Activated T-cell treated with anti-CD3 and anti-CD28 coated beads, Interleukin-2, amount 50 U/mL, for 24 hours (primary cell): ENCODE results near the gene BMX.

Experiments
- DNase-seq: peaks from one replicate; pipeline ENCODE4 v3.0.0-alpha.2; 2020
- H3K27ac Mint-ChIP-seq: 2 replicates; pipeline ENCODE4 v1.8.0; 2020; ENCODE audit warnings: mild to moderate bottlenecking, mixed read lengths
- H3K27me3 Mint-ChIP-seq: 2 replicates; pipeline ENCODE4 v1.8.0; 2020; ENCODE audit warnings: mixed read lengths
- H3K36me3 Mint-ChIP-seq: 2 replicates; pipeline ENCODE4 v1.8.0; 2020; ENCODE audit warnings: low read depth, mixed read lengths
- H3K4me1 Mint-ChIP-seq: 2 replicates; pipeline ENCODE4 v1.8.0; 2020; ENCODE audit warnings: low read depth, mixed read lengths
- H3K4me3 Mint-ChIP-seq: 2 replicates; pipeline ENCODE4 v1.8.0; 2020; ENCODE audit warnings: mild to moderate bottlenecking, moderate library complexity, mixed read lengths
- H3K9me3 Mint-ChIP-seq: 2 replicates; pipeline ENCODE4 v1.8.0; 2020; ENCODE audit warnings: mixed read lengths

Gene BMX

GRCh38 chrX:15495801-15496200 lies 4.8 kb upstream of the BMX start:
- peaks cover 12% of the 10 kb centered on the region for H3K4me1 Mint-ChIP-seq
- H3K4me3 Mint-ChIP-seq, result no peak overlapping the region
- no peak for DNase-seq
- peaks cover 75% of the 10 kb centered on the region for H3K27me3 Mint-ChIP-seq
- no peak overlapping the region for H3K27ac Mint-ChIP-seq
- H3K36me3 Mint-ChIP-seq, result no peaks in the 10 kb centered on the region
- H3K9me3 Mint-ChIP-seq, result no peaks in the 10 kb centered on the region

GRCh38 chrX:15496824-15497223 lies 3.8 kb upstream of the BMX start:
- H3K9me3 Mint-ChIP-seq, result no peaks in the 10 kb centered on the region
- no peak overlapping the region for H3K27ac Mint-ChIP-seq
- H3K4me1 Mint-ChIP-seq, result peaks cover 12% of the 10 kb centered on the region
- no peak overlapping the region for H3K4me3 Mint-ChIP-seq
- no peak for DNase-seq
- H3K27me3 Mint-ChIP-seq, result peaks cover 75% of the 10 kb centered on the region
- no peaks in the 10 kb centered on the region for H3K36me3 Mint-ChIP-seq

- no peaks in the 10 kb centered on the region for H3K9me3 Mint-ChIP-seq
- H3K4me1 Mint-ChIP-seq, result peaks cover 8% of the 10 kb centered on the region
- H3K27me3 Mint-ChIP-seq, result peaks cover 75% of the 10 kb centered on the region
- peak; percentile 62 for DNase-seq
- no peak overlapping the region for H3K4me3 Mint-ChIP-seq
- H3K27ac Mint-ChIP-seq, result no peak overlapping the region
- H3K36me3 Mint-ChIP-seq, result no peaks in the 10 kb centered on the region
These were observed 2.7 kb upstream of the BMX start for GRCh38 chrX:15497865-15498264.

- Mint-ChIP-seq H3K27ac (no peak overlapping the region), H3K4me1 (peaks cover under 1% of the 10 kb centered on the region), H3K4me3 (no peak overlapping the region), H3K36me3 (no peaks in the 10 kb centered on the region), H3K9me3 (no peaks in the 10 kb centered on the region), H3K27me3 (peaks cover 76% of the 10 kb centered on the region)
- DNase-seq, result no peak
These were observed 1.9 kb upstream of the BMX start for GRCh38 chrX:15498741-15499140.

DNA sequence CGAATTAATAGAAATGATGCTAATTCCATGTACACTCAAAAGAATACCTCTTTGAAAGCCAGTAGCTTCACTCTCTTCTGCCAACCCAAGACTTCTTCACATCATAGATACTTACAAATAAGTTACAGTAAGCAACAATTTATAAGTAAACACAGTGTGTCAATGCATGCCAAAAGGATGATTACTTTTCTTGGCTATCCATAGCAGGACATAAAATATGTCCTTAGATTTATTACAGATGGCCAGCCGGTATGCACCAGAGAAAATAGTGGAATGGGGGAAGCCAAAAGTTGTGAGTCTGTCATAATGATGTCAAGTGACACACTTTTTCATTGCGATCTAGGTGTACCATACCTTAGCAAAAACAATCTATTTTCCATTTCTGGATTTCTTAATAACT lies 631 bp upstream of the BMX start:
- H3K27ac Mint-ChIP-seq, result no peak overlapping the region
- DNase-seq, result no peak
- H3K27me3 Mint-ChIP-seq, result peaks cover 79% of the 10 kb centered on the region
- no peaks in the 10 kb centered on the region for H3K9me3 Mint-ChIP-seq
- H3K4me3 Mint-ChIP-seq, result no peak overlapping the region
- no peaks in the 10 kb centered on the region for H3K4me1 Mint-ChIP-seq
- H3K36me3 Mint-ChIP-seq, result no peaks in the 10 kb centered on the region

DNA sequence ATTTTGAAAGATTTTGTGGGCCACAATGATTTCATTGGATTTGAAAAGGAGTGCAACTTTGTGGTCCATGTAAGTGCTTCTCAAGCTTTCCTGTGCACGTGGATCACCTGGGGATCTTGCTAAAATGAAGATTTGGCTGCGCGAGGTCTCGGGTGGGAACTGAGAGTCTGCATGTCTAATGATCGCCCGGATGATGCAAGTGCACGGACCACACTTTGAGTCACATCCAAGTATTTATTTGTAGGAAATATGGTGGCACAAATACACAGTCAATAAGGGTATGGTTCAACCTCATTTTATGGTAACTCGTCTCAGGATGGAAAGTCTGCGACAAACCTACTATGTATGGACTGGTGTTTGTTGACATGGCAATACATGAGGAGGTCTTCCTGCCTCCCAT lies 899 bp downstream of the BMX start:
- Mint-ChIP-seq H3K9me3 (no peaks in the 10 kb centered on the region), H3K4me3 (no peak overlapping the region), H3K36me3 (no peaks in the 10 kb centered on the region), H3K27ac (no peak overlapping the region), H3K27me3 (peaks cover 83% of the 10 kb centered on the region), H3K4me1 (no peaks in the 10 kb centered on the region)
- no peak for DNase-seq

- no peaks in the 10 kb centered on the region for H3K4me1 Mint-ChIP-seq
- H3K9me3 Mint-ChIP-seq, result no peaks in the 10 kb centered on the region
These were observed 4.1 kb downstream of the BMX start for GRCh38 chrX:15504661-15505060.

DNA sequence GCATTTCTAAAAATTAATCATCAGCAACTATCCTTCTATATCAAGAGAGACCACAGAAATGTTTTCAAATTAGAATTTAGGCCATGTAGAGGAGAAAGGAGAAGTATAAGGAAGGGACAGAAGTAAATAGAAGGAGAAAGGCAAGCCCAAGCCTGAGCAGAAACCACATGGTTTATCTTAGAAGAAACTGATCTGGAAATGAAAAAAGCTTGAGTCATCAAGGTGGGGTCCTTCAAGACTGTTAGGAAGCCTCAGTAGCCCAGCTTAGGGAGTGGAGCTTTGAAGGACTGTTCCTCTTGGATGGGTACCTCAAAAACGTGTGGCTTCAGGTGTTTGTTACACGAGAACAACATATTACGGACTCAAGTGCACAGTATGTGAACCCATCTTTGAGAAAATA lies 4.5 kb downstream of the BMX start:
- H3K9me3 Mint-ChIP-seq, result no peaks in the 10 kb centered on the region
- DNase-seq, result no peak
- no peak overlapping the region for H3K4me3 Mint-ChIP-seq
- no peaks in the 10 kb centered on the region for H3K36me3 Mint-ChIP-seq
- H3K27ac Mint-ChIP-seq, result no peak overlapping the region
- peaks cover 80% of the 10 kb centered on the region for H3K27me3 Mint-ChIP-seq
- no peaks in the 10 kb centered on the region for H3K4me1 Mint-ChIP-seq

More at GRCh38 chrX:15504661-15505060, 4.1 kb downstream of the BMX start:
- Mint-ChIP-seq H3K27me3 (peaks cover 79% of the 10 kb centered on the region), H3K36me3 (no peaks in the 10 kb centered on the region), H3K27ac (no peak overlapping the region), H3K4me3 (no peak overlapping the region)
- DNase-seq, result no peak

DNA sequence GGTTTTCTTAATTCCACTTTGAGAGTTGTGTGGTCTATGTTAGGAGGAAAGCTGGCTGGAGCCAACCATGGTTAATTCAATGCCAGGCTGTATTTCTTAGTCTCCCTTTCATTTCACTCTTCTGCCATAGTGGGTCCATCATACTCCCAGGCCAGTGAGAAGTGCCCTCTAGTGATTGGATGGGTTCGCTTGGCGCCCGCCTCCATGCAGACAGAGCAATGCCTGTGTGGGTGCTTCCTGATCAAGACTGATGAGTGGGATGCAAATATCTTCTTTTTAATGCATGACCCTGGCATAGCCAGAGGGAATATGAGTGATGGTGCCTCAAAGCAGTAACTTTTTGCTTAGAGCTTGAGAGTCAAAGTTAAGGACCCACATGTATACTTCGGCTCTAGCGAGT lies 6.4 kb downstream of the BMX start:
- Mint-ChIP-seq H3K27me3 (peaks cover 82% of the 10 kb centered on the region), H3K4me1 (no peaks in the 10 kb centered on the region), H3K4me3 (no peak overlapping the region), H3K36me3 (no peaks in the 10 kb centered on the region), H3K27ac (no peak overlapping the region), H3K9me3 (no peaks in the 10 kb centered on the region)
- no peak for DNase-seq

DNA sequence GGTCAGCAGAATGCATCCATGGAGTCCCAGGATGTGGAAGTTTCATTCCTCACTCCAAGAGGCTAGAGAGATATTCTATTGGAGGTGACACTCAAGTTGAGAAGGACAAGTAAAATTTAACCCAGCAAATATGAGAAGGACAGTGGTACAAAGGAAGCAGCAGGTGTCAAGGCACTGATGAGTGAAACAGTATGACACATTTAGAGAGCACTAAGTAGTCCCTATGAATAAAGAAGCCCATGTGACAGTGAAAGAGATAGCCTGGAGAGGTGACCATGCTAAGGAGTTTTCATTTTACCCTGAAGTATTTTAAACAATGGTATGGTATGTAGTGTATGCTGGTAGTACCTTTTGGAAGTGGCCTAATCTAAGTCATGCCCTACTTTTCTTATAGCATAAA lies 9.2 kb downstream of the BMX start:
- no peaks in the 10 kb centered on the region for H3K36me3 Mint-ChIP-seq
- no peak overlapping the region for H3K27ac Mint-ChIP-seq
- H3K9me3 Mint-ChIP-seq, result no peaks in the 10 kb centered on the region
- H3K4me3 Mint-ChIP-seq, result no peak overlapping the region
- H3K4me1 Mint-ChIP-seq, result no peaks in the 10 kb centered on the region
- no peak for DNase-seq
- peaks cover 71% of the 10 kb centered on the region for H3K27me3 Mint-ChIP-seq

DNA sequence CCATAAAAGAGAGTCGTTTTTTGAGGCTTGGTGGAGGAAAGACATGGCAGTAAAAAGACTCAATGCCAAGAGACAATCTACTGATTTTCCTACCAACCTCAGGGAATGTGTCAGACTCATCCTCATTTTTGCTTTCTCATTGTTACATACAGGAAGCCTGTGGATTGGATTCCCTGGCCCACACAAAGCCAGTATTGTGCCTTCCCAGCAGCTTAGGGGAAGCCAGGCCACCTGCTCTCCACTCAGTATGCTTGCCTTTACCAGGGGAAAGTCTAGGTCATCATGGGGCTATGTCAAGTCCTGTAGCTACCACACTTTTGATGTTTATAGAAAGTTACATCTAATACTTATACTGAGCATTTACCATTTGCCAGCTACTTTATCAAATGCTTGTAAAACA lies 11.0 kb downstream of the BMX start:
- H3K4me3 Mint-ChIP-seq, result no peak overlapping the region
- no peaks in the 10 kb centered on the region for H3K4me1 Mint-ChIP-seq
- no peak for DNase-seq
- no peaks in the 10 kb centered on the region for H3K36me3 Mint-ChIP-seq
- H3K9me3 Mint-ChIP-seq, result no peaks in the 10 kb centered on the region
- peaks cover 66% of the 10 kb centered on the region for H3K27me3 Mint-ChIP-seq
- no peak overlapping the region for H3K27ac Mint-ChIP-seq

DNA sequence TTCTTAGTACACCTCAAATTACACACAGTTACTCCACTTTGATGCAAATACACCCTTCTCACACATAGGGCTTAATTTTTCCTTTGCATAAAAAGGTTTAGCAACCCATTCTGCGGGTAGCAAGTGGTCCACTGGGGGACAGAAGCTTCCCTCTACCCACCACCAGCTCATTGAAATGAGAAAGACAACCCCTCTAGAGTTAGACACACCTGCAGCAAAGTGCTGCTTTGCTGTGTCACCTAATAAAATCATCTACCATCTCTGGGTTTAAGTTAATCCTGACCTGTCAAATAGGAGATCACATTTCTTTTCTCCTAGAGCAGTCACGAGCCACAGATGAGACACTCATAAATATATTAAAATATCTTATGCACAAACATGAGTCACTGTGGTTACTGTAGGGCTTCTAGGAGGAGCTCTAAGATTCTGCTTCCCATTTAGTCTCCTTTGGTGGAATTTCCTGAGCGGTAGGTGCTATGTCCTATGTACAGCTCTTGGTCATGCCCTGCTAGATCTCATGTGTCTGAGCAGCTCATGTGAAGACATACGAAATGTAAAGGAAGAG lies 11.9 kb downstream of the BMX start:
- Mint-ChIP-seq H3K9me3 (no peaks in the 10 kb centered on the region), H3K4me1 (no peaks in the 10 kb centered on the region), H3K27ac (no peak overlapping the region), H3K4me3 (no peak overlapping the region), H3K27me3 (peaks cover 62% of the 10 kb centered on the region), H3K36me3 (no peaks in the 10 kb centered on the region)
- no peak for DNase-seq

- Mint-ChIP-seq H3K4me3 (no peak overlapping the region), H3K36me3 (no peaks in the 10 kb centered on the region), H3K9me3 (no peaks in the 10 kb centered on the region), H3K27me3 (peaks cover 57% of the 10 kb centered on the region), H3K4me1 (no peaks in the 10 kb centered on the region), H3K27ac (no peak overlapping the region)
- DNase-seq, result no peak
These were observed 13.7 kb downstream of the BMX start for GRCh38 chrX:15514279-15514678.

DNA sequence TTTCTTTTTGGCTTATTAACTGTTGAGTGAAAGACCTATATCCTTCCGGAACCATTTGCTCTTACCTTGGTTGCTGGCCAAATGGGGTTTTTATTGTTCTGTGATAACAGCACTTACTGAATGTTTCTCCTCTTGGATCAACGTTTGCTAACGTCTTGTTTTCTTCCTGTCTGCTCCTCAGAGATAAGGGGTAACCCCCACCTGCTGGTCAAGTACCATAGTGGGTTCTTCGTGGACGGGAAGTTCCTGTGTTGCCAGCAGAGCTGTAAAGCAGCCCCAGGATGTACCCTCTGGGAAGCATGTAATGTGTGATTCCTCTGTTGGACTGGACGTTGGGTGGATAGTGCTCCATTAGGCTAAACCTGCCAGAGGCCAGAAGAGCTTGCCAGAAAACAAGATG lies 15.3 kb downstream of the BMX start:
- no peak overlapping the region for H3K27ac Mint-ChIP-seq

DNA sequence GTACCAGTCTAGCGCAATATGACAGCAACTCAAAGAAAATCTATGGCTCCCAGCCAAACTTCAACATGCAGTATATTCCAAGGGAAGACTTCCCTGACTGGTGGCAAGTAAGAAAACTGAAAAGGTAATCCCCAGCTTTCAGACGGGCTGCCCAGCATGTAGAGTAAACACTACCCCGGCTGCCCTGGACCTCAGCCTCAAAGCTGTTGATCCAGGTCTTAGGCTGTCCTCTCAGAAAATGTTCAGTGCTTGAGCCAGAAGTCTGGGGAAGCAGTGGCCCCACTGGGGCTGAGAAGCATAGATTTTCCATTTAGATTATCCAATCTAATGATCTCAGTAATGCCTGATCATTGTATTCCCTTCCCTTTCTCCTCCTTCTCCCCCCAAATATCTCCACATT lies 21.9 kb downstream of the BMX start:
- DNase-seq, result no peak
- no peak overlapping the region for H3K4me3 Mint-ChIP-seq
- H3K27ac Mint-ChIP-seq, result no peak overlapping the region
- no peaks in the 10 kb centered on the region for H3K4me1 Mint-ChIP-seq
- no peaks in the 10 kb centered on the region for H3K36me3 Mint-ChIP-seq
- no peaks in the 10 kb centered on the region for H3K9me3 Mint-ChIP-seq
- peaks cover 49% of the 10 kb centered on the region for H3K27me3 Mint-ChIP-seq

More for the DNA sequence above, 15.3 kb downstream of the BMX start:
- DNase-seq, result no peak
- Mint-ChIP-seq H3K4me1 (no peaks in the 10 kb centered on the region), H3K27me3 (peaks cover 42% of the 10 kb centered on the region), H3K9me3 (no peaks in the 10 kb centered on the region), H3K4me3 (no peak overlapping the region), H3K36me3 (no peaks in the 10 kb centered on the region)

GRCh38 chrX:15523088-15523487 lies 22.5 kb downstream of the BMX start:
- H3K36me3 Mint-ChIP-seq, result no peaks in the 10 kb centered on the region
- peaks cover 50% of the 10 kb centered on the region for H3K27me3 Mint-ChIP-seq
- no peak overlapping the region for H3K4me3 Mint-ChIP-seq
- H3K9me3 Mint-ChIP-seq, result no peaks in the 10 kb centered on the region
- no peak for DNase-seq
- H3K4me1 Mint-ChIP-seq, result no peaks in the 10 kb centered on the region
- H3K27ac Mint-ChIP-seq, result no peak overlapping the region
